Peyer's patch (tissue), 4 donors: ENCODE data around the gene GLRX2. TPM values are rescaled to one million over a fixed set of nuclear protein-coding genes. Genes with fewer than 3 reads are reported as not detected.

Experiments
- DNase-seq, 3 donors: peaks; one replicate each; pipeline ENCODE4 v3.0.0-alpha.2; 2017 to 2019
- H3K27ac ChIP-seq, 4 donors: fragments of 200-600 bp; sonication (generic); one replicate each; pipeline ENCODE4 v1.5.1; 2016 to 2019
- H3K27me3 ChIP-seq, 2 donors: fragments of 200-600 bp; sonication (generic); one replicate each; pipeline ENCODE4 v1.5.1; 2019
- H3K36me3 ChIP-seq, 3 donors: fragments of 200-600 bp; sonication (generic); one replicate each; pipeline ENCODE4 v1.5.1; 2016 to 2019
- H3K4me1 ChIP-seq, 4 donors: fragments of 200-600 bp; sonication (generic); one replicate each; pipeline ENCODE4 v1.5.1; 2016 to 2019
- H3K4me3 ChIP-seq, 4 donors: fragments of 200-600 bp; sonication (generic); 1 replicate in 3 of 4; 2 replicates in 1 of 4; pipeline ENCODE4 v1.5.1; 2016 to 2019; ENCODE audit warnings: mild to moderate bottlenecking in 1 of 4
- H3K9me3 ChIP-seq, 4 donors: fragments of 200-600 bp; sonication (generic); one replicate each; pipeline ENCODE4 v1.5.1; 2016 to 2019; ENCODE audit warnings: mild to moderate bottlenecking in 1 of 4
- CTCF ChIP-seq, 6 experiments: fragments of 450-650 bp in 4 of 6; fragments of 200-600 bp in 2 of 6; sonication (generic) in 1 of 6; IDR thresholded peaks; one replicate each; pipeline ENCODE4 v1.5.1; 2017 to 2019; ENCODE audit warnings: antibody characterized with exemption in 6 of 6, mild to moderate bottlenecking in 3 of 6, moderate library complexity in 1 of 6
- POLR2A ChIP-seq, 2 donors: fragments of 450-650 bp; IDR thresholded peaks; one replicate each; pipeline ENCODE4 v1.5.1; 2017; ENCODE audit warnings: antibody characterized with exemption in 2 of 2, mild to moderate bottlenecking in 2 of 2, moderate library complexity in 2 of 2
- total RNA-seq, 4 donors: library from RNA; depleted of rRNA; stranded (reverse); fragments of >200 nt; gene quantifications; one replicate each; pipeline ENCODE4 v1.1.0, GENCODE V29; 2016

GLRX2 gene
- total RNA-seq, 4 donors from 2014 or later = 3.3 to 12.4 (median 7.5) TPM

GRCh38 chr1:193115629-193116227 lies 10.5 kb upstream of the GLRX2 start:
- Histone ChIP-seq H3K27ac (peak overlapping the region in 2 of 4 donors; percentile 32 to 40), H3K4me1 (peaks cover 0 to 3% (median 0%) of the 10 kb centered on the region in 4 donors), H3K36me3 (no peaks in the 10 kb centered on the region), H3K4me3 (no peak overlapping the region), H3K27me3 (no peaks in the 10 kb centered on the region), H3K9me3 (no peaks in the 10 kb centered on the region)
- no peak for DNase-seq
- TF ChIP-seq CTCF (IDR thresholded peaks at IDR 0.05) (no peak), POLR2A (IDR thresholded peaks at IDR 0.05) (no peak)

GRCh38 chr1:193114485-193115095 lies 9.4 kb upstream of the GLRX2 start:
- TF ChIP-seq POLR2A (IDR thresholded peaks at IDR 0.05) = no peak
- no peak for TF ChIP-seq CTCF (IDR thresholded peaks at IDR 0.05)
- H3K27me3 ChIP-seq = no peaks in the 10 kb centered on the region
- H3K27ac ChIP-seq = no peak overlapping the region
- peaks cover 0 to under 1% (median 0%) of the 10 kb centered on the region in 4 donors for H3K4me1 ChIP-seq
- no peak for DNase-seq
- H3K36me3 ChIP-seq = no peaks in the 10 kb centered on the region
- H3K9me3 ChIP-seq = no peaks in the 10 kb centered on the region
- H3K4me3 ChIP-seq = no peak overlapping the region

- H3K4me3 ChIP-seq = no peak overlapping the region
- no peak for DNase-seq
- H3K27ac ChIP-seq = no peak overlapping the region
- H3K27me3 ChIP-seq = no peaks in the 10 kb centered on the region
- H3K9me3 ChIP-seq = no peaks in the 10 kb centered on the region
- no peaks in the 10 kb centered on the region for H3K36me3 ChIP-seq
- no peaks in the 10 kb centered on the region for H3K4me1 ChIP-seq
- TF ChIP-seq POLR2A (IDR thresholded peaks at IDR 0.05) (no peak), CTCF (IDR thresholded peaks at IDR 0.05) (no peak)
Measured at GRCh38 chr1:193113992-193114332, 8.7 kb upstream of the GLRX2 start.

GRCh38 chr1:193113258-193113991 lies 8.2 kb upstream of the GLRX2 start:
- no peak overlapping the region for H3K27ac ChIP-seq
- H3K4me3 ChIP-seq = no peak overlapping the region
- no peaks in the 10 kb centered on the region for H3K27me3 ChIP-seq
- H3K9me3 ChIP-seq = no peaks in the 10 kb centered on the region
- H3K4me1 ChIP-seq = no peaks in the 10 kb centered on the region
- no peak for DNase-seq
- TF ChIP-seq CTCF (IDR thresholded peaks at IDR 0.05) = no peak
- TF ChIP-seq POLR2A (IDR thresholded peaks at IDR 0.05) = no peak
- H3K36me3 ChIP-seq = no peaks in the 10 kb centered on the region

- Histone ChIP-seq H3K27me3 (no peaks in the 10 kb centered on the region), H3K4me3 (no peak overlapping the region), H3K9me3 (no peaks in the 10 kb centered on the region), H3K36me3 (no peaks in the 10 kb centered on the region), H3K27ac (no peak overlapping the region), H3K4me1 (no peaks in the 10 kb centered on the region)
- DNase-seq = peak in 1 of 3 donors; percentile 69
- TF ChIP-seq POLR2A (IDR thresholded peaks at IDR 0.05) (no peak), CTCF (IDR thresholded peaks at IDR 0.05) (no peak)
Measured at GRCh38 chr1:193111641-193112090, 6.5 kb upstream of the GLRX2 start.
